ENCODE results near the gene ST6GALNAC1. TPM values are rescaled to one million over a fixed set of nuclear protein-coding genes. Genes with fewer than 3 reads are reported as not detected.

Gene ST6GALNAC1
- total and polyA plus RNA-seq, 2 of the 13 experiments (the other 11 are each of a cell fraction or from before 2014, with no cell fraction given): not detected

DNA sequence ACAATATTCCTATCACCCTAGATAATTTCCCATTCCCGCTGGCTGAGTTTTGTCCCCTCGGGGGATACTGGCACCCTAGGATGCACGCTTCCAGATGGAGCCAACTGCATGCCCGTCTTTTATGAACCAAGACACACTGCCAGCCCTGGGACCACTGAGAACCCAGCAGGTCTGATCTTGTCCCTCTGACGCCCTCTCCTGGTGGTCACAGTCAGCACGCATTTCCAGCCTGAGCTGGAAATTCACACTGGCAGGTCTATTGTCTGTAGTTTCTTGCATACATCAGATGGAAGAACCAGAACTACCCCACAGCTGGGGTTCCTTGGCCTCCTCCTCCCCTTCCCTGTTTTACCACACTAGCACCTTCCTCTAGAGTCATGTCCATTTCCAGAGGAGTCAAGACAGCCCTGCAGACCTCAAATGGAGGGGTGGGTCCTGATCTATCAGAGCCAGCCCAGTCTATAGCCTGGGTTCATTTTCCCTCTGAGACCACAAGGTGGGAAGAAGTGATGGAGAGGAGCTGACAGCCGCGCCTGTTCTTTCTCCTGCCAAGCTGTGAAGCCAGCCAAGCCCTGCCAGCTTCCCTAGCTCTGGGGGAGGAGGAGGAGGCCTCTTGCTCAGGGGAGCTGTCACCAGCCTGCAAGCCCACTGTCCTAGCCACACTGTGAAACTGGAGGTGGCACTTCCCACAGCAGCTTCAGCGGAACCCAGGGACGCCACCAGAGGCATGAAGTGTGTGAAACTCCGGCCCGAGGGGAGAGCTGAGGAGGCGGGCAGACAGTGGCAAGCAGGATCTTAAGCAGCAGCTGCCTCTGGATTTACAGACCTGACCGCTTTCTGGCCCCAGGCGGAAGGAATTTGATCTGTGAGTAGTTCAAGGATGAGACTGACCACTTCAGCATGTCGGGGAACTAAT is 37.9 kb upstream of the ST6GALNAC1 start:
- intact Hi-C loops (cut with micrococcal nuclease; ENCODE audit: unreplicated experiment) (no loop called here), in situ Hi-C loops (cut with HindIII; ENCODE audit: extremely low pct_ligation_motif_present, low pct_unique_long_range_greater_than_20kb) (loop anchor here (5.0 kb wide), 1 partner anchor 36 kb away; no protein-coding TSS in a partner anchor)
- H4K20me1 ChIP-seq (ENCODE audit: insufficient read depth, low read length): no peaks in the 10 kb centered on the region
- no peaks in the 10 kb centered on the region for H3K27me3 ChIP-seq (ENCODE audit: control insufficient read depth in 1 of 2, insufficient read depth in 2 of 2, low read length in 2 of 2)
- H3K4me2 ChIP-seq (ENCODE audit: low read depth, low read length): no peak overlapping the region
- no peak overlapping the region for H3K9ac ChIP-seq (ENCODE audit: insufficient read depth, low read depth, low read length)
- WGBS (ENCODE audit: low lambda C conversion rate): 78% methylated on average over 15 of the region's 16 CpGs
- ChIA-PET CTCF (ENCODE audit: low intra/inter-chr PET ratio, low total read pairs) (interaction anchor here (0.6 to 1.8 kb wide), 4 partner anchors 33 to 159 kb away, joined by 3 to 17 read pairs (median 6); no protein-coding TSS in a partner anchor), POLR2A (interaction anchor here (0.7 to 3.0 kb wide), 6 partner anchors 10 to 124 kb away, joined by 3 to 23 read pairs (median 4); no protein-coding TSS in a partner anchor)
- H3K4me1 ChIP-seq (ENCODE audit: insufficient read depth, low read length): peaks cover 26% of the 10 kb centered on the region
- ATAC-seq (peak; percentile 56), DNase-seq (ENCODE audit: low spot score) (peak; percentile 58), FAIRE-seq (peak; percentile 92)
- H3K36me3 ChIP-seq (replicated peaks in 1 of 2; ENCODE audit: control insufficient read depth in 1 of 2, insufficient read depth in 2 of 2, low read length in 2 of 2): peaks cover 5 to 18% of the 10 kb centered on the region in 2 experiments; a peak in 4 of 5 replicates
- no peak overlapping the region for H3K4me3 ChIP-seq (replicated peaks in 1 of 3; ENCODE audit: insufficient read depth in 1 of 3, low read depth in 2 of 3, low read length in 3 of 3)
- no peak overlapping the region for H3K27ac ChIP-seq (ENCODE audit: extremely low read length, insufficient read depth, low read length)
- BruUV-seq (replicated peaks): no TSS peak
- no peaks in the 10 kb centered on the region for H3K79me2 ChIP-seq (ENCODE audit: insufficient read depth, low read length)
- H3K9me3 ChIP-seq (ENCODE audit: low read length): no peaks in the 10 kb centered on the region
- no peak overlapping the region for H2AFZ ChIP-seq (ENCODE audit: low read length)
- TF ChIP-seq HMGA1 (CRISPR knock-in tag; conservative IDR thresholded peaks at IDR 0.05): no peak
- peak; percentile 76 for TF ChIP-seq ZNF883 (CRISPR knock-in tag; IDR thresholded peaks at IDR 0.05; ENCODE audit: not compliant biosample characterization)
- 0 out of 2 replicates have a peak, but pooled peaks have one; percentile 19 for TF ChIP-seq MEF2D (CRISPR knock-in tag; IDR thresholded peaks at IDR 0.05)
- peak; percentile 22; the same call in 1 of the 2 replicates for TF ChIP-seq ZNF709 (CRISPR knock-in tag; IDR thresholded peaks at IDR 0.05)
- TF ChIP-seq RBM22 (optimal IDR thresholded peaks at IDR 0.05; ENCODE audit: low read length): peak; percentile 21
- TF ChIP-seq ZNF501 (CRISPR knock-in tag; IDR thresholded peaks at IDR 0.05): peak; percentile 58; the same call in 1 of the 2 replicates
- 0 out of 2 replicates have a peak, but pooled peaks have one; percentile 28 for TF ChIP-seq BHLHE40 (IDR thresholded peaks at IDR 0.05; ENCODE audit: low read length)
- no peak for TF ChIP-seq CAMTA2 (CRISPR knock-in tag; IDR thresholded peaks at IDR 0.05; ENCODE audit: borderline replicate concordance)
- TF ChIP-seq PHF8 (CRISPR knock-in tag; IDR thresholded peaks at IDR 0.05): no peak
- peak; percentile 61; the same call in 1 of the 2 replicates for TF ChIP-seq YEATS2 (CRISPR knock-in tag; IDR thresholded peaks at IDR 0.05; ENCODE audit: borderline replicate concordance)
- 0 out of 2 replicates have a peak, but pooled peaks have one; percentile 20 for TF ChIP-seq ARID5B (CRISPR knock-in tag; IDR thresholded peaks at IDR 0.05)
- TF ChIP-seq JARID2 (CRISPR knock-in tag; IDR thresholded peaks at IDR 0.05; ENCODE audit: insufficient replicate concordance): peak; percentile 72
- TF ChIP-seq ZBTB8A (CRISPR knock-in tag; IDR thresholded peaks at IDR 0.05; ENCODE audit: borderline replicate concordance, low read depth): no peak
- TF ChIP-seq FOXA1 (IDR thresholded peaks at IDR 0.05): no peak
- TF ChIP-seq FOXA1 (CRISPR knock-in tag; IDR thresholded peaks at IDR 0.05): no peak
- TF ChIP-seq TRAFD1 (CRISPR knock-in tag; IDR thresholded peaks at IDR 0.05; ENCODE audit: borderline replicate concordance): 0 out of 2 replicates have a peak, but pooled peaks have one; percentile 19

Data from HepG2 (cell line).